ENCODE results near the gene NFATC2.

DNA sequence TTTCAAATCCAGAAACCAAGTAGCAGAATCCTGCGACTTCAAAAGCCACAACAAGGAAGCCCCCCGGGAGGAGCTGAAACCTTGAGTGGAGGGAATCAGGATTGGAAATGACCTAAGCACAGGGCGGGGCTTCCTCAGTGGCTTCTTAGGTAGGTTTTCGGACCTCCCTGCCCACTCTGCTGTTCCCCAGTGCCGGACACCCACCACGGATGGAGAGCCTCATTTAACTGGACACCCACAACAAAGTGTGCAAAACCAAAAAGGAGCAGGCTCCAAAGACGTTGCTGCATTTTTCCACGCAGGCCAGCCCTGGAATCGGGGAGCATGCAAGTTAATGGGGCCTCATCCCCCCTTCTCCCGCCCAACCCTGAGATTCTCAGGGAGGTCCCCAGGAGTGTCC lies 144.4 kb downstream of the NFATC2 start:
- TF ChIP-seq, protein P1, sequence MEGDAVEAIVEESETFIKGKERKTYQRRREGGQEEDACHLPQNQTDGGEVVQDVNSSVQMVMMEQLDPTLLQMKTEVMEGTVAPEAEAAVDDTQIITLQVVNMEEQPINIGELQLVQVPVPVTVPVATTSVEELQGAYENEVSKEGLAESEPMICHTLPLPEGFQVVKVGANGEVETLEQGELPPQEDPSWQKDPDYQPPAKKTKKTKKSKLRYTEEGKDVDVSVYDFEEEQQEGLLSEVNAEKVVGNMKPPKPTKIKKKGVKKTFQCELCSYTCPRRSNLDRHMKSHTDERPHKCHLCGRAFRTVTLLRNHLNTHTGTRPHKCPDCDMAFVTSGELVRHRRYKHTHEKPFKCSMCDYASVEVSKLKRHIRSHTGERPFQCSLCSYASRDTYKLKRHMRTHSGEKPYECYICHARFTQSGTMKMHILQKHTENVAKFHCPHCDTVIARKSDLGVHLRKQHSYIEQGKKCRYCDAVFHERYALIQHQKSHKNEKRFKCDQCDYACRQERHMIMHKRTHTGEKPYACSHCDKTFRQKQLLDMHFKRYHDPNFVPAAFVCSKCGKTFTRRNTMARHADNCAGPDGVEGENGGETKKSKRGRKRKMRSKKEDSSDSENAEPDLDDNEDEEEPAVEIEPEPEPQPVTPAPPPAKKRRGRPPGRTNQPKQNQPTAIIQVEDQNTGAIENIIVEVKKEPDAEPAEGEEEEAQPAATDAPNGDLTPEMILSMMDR (IDR thresholded peaks at IDR 0.05): no peak
- TF ChIP-seq POLR2A (IDR thresholded peaks at IDR 0.05): no peak

Data from Peyer's patch (tissue), 4 donors.